Lower lobe of right lung (tissue), 2 donors: ENCODE results near the gene GORASP2. TPM values are rescaled to one million over a fixed set of nuclear protein-coding genes. Genes with fewer than 3 reads are reported as not detected.

Experiments used
- ATAC-seq, 2 donors: fragments of 200-7000 bp; cut with Tn5 transposase; one replicate each; pipeline ENCODE4 v1.9.1; 2020 to 2022; ENCODE audit warnings: mild to moderate bottlenecking in 2 of 2, moderate library complexity in 2 of 2
- DNase-seq: peaks from one replicate; pipeline ENCODE4 v3.0.0-alpha.2; 2020
- H3K27ac ChIP-seq: fragments of 200-600 bp; one replicate; pipeline ENCODE4 v1.8.0; 2022
- H3K27me3 ChIP-seq: fragments of 200-600 bp; one replicate; pipeline ENCODE4 v1.8.0; 2022; ENCODE audit warnings: low read depth
- H3K36me3 ChIP-seq: fragments of 200-600 bp; one replicate; pipeline ENCODE4 v1.8.0; 2022; ENCODE audit warnings: mild to moderate bottlenecking
- H3K4me1 ChIP-seq: fragments of 200-600 bp; one replicate; pipeline ENCODE4 v1.8.0; 2022
- H3K4me3 ChIP-seq: fragments of 200-600 bp; one replicate; pipeline ENCODE4 v1.8.0; 2022; ENCODE audit warnings: mild to moderate bottlenecking
- H3K9me3 ChIP-seq: fragments of 200-600 bp; one replicate; pipeline ENCODE4 v1.8.0; 2022
- CTCF ChIP-seq: fragments of 200-600 bp; IDR thresholded peaks from one replicate; pipeline ENCODE4 v1.8.0; 2022; ENCODE audit warnings: antibody characterized with exemption, mild to moderate bottlenecking
- intact Hi-C: fragments of 100-400 bp; cut with DNase I; formaldehyde crosslinking; loops from one replicate; pipeline ENCODE4 v1.11.0; 2022
- total RNA-seq: library from RNA; stranded (reverse); fragmentation: NEBNext Ultra II Directional; extraction: Animal tissue kit (Norgen Biotek cat#: 25700); gene quantifications from one replicate; pipeline ENCODE4 v1.2.1, GENCODE V29; 2021
- donor health status: DM: no; HTN: yes; CAD: no; lungs with severe emphysema.

GORASP2 gene
- total RNA-seq, 1 donor from 2014 or later, result 64.9 TPM

DNA sequence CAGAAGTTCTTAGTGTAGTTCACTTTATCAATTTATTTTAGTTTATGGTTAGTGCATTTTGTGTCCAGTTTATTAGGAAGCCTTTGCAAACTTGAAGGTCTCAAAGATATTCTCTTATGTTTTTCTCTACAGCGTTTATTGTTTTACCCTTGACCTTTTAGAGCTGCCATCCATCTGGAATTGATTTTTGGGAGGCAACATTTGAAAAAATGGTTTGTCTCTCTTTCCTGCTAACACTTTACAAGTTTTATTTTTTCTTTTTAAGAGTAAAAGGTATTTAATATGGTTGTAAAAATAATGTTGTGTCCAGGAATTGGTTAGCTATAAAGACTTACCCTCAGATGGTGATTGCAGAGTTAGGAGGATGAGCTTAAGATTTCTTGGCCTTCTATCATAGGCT lies 14.0 kb downstream of the GORASP2 start:
- no peaks in the 10 kb centered on the region for H3K36me3 ChIP-seq
- DNase-seq (no peak), ATAC-seq (no peak)
- no peaks in the 10 kb centered on the region for H3K9me3 ChIP-seq
- H3K27ac ChIP-seq, result no peak overlapping the region
- H3K4me3 ChIP-seq, result no peak overlapping the region
- intact Hi-C loops, result no loop called here
- TF ChIP-seq CTCF, result no peak
- H3K4me1 ChIP-seq, result peaks cover 16% of the 10 kb centered on the region
- H3K27me3 ChIP-seq, result no peaks in the 10 kb centered on the region

GRCh38 chr2:170943596-170943995 lies 14.5 kb downstream of the GORASP2 start:
- Histone ChIP-seq H3K4me1 (peaks cover 13% of the 10 kb centered on the region), H3K9me3 (no peaks in the 10 kb centered on the region), H3K27ac (no peak overlapping the region), H3K27me3 (no peaks in the 10 kb centered on the region), H3K36me3 (no peaks in the 10 kb centered on the region), H3K4me3 (no peak overlapping the region)
- TF ChIP-seq CTCF, result no peak
- intact Hi-C loops, result no loop called here
- DNase-seq (no peak), ATAC-seq (no peak)

GRCh38 chr2:170944545-170944944 lies 15.5 kb downstream of the GORASP2 start:
- Histone ChIP-seq H3K27me3 (no peaks in the 10 kb centered on the region), H3K4me3 (no peak overlapping the region), H3K36me3 (peaks cover 4% of the 10 kb centered on the region), H3K27ac (no peak overlapping the region), H3K4me1 (peaks cover 4% of the 10 kb centered on the region), H3K9me3 (no peaks in the 10 kb centered on the region)
- no peak for TF ChIP-seq CTCF
- intact Hi-C loops, result no loop called here
- ATAC-seq (no peak), DNase-seq (no peak)

DNA sequence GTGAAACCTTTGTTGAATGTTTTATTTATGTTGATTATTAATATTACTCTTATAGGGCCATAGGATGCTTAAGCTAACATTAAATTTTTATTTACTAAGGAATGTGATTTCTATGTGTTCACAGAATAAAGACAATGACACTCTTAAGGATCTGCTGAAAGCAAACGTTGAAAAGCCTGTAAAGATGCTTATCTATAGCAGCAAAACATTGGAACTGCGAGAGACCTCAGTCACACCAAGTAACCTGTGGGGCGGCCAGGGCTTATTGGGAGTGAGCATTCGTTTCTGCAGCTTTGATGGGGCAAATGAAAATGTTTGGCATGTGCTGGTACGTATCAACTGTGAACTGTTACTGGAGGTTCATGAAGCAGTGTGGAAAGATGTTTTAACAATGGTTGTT lies 20.4 kb downstream of the GORASP2 start:
- ATAC-seq (no peak), DNase-seq (no peak)
- no peak for TF ChIP-seq CTCF
- H3K4me1 ChIP-seq, result peaks cover 5% of the 10 kb centered on the region
- no peaks in the 10 kb centered on the region for H3K27me3 ChIP-seq
- H3K4me3 ChIP-seq, result no peak overlapping the region
- no peak overlapping the region for H3K27ac ChIP-seq
- no peaks in the 10 kb centered on the region for H3K9me3 ChIP-seq
- H3K36me3 ChIP-seq, result peaks cover 52% of the 10 kb centered on the region
- intact Hi-C loops, result no loop called here

- H3K27ac ChIP-seq, result no peak overlapping the region
- intact Hi-C loops, result no loop called here
- H3K4me1 ChIP-seq, result peaks cover 5% of the 10 kb centered on the region
- H3K4me3 ChIP-seq, result no peak overlapping the region
- H3K9me3 ChIP-seq, result no peaks in the 10 kb centered on the region
- no peaks in the 10 kb centered on the region for H3K27me3 ChIP-seq
- no peak for TF ChIP-seq CTCF
- peak; percentile 28 to 66 for ATAC-seq
- peaks cover 61% of the 10 kb centered on the region for H3K36me3 ChIP-seq
- DNase-seq, result no peak
Measured at GRCh38 chr2:170950221-170950761, 21.2 kb downstream of the GORASP2 start.

DNA sequence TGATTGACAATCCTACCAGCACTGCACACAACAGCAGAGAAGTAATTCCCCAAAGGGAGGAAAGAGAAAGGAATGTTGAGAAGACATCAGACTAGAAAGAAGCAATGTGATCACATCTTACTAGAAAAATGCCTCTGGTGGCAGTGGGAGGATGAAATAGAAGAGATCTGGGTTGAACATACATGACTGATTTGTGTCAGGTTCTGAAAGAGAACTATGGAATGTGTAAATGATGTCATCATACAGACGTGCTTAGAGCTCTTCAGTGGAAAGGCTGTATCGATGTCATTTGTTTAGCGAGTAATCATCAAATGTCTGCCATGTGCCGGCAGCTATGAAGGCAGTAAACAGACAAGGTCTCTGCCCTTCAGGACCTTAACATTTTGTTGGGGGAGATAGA lies 24.9 kb downstream of the GORASP2 start:
- H3K4me3 ChIP-seq, result no peak overlapping the region
- ATAC-seq (no peak), DNase-seq (no peak)
- peaks cover 98% of the 10 kb centered on the region for H3K36me3 ChIP-seq
- no peaks in the 10 kb centered on the region for H3K27me3 ChIP-seq
- H3K4me1 ChIP-seq, result peaks cover 5% of the 10 kb centered on the region
- no peaks in the 10 kb centered on the region for H3K9me3 ChIP-seq
- no peak overlapping the region for H3K27ac ChIP-seq
- intact Hi-C loops, result no loop called here
- TF ChIP-seq CTCF, result no peak
